NCI-H510A treated with DMSO at 0.1 percent for 48 hours (cell line): ENCODE measurements around the gene MTMR12.
"Not testable (repeated sequence)": the region's sequence is repeated elsewhere in the genome, so short reads cannot be mapped to it uniquely, and the experiment has no call there.

Experiments
- DNase-seq: peaks from one replicate; lab custom pipeline; 2025; lab: John Stamatoyannopoulos, UW

The MTMR12 gene

DNA sequence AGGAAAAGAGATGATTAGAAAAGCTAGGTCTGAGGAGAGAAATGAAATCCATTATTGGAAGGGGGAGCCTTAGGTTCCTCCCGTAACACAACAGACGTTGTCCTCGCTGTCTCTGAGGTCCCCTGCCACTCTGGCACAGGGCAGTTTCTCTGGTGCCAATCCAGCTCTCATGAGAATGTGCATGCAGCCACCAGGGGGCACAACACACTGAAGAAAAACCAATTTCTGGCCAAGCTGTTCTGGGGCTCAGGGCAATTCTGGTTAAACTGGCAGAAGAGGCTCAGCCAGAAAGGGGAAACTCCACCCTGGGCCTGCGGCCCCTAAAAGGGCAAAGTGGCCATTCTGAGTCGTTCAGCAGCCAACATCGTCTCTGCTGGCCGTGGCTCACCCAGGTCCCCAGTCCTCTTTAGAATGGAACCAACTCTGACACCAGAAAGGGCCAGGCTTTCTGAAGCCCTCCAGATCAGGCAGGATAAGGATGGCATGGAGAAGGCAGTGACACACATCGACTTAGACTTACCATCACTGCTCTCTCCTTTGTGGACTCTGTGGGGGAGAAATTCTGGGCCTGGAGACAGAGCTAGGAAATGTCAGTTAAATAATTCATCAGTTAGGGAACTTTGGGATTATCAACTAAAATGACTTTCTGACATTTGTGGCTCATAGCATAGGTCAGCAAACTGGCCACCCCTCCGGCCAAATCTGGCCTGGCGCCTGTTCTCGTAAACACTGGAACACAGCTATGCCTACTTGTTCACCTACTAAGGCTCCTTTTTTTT, 80.1 kb downstream of the MTMR12 start:
- peak; percentile 56 for DNase-seq

DNA sequence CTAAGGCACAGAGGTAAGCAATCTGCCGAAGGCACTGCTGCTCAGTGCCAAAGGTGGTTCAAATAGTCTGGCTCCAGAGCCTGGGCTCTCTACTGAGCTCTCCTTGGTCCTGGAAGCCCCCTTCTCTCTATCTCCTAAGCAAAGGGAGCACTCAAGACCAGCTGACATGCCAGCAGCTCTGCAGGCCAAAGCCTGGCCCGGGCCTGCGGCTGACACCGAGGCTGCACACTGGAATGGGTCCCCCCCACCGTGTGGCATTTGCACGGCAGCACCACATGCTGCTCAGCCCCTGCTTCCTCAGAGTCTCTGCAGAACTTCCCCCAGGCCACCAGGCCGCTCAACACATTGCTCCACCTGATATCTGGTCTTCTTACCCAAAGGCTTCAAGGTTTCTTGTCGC, 80.8 kb downstream of the MTMR12 start:
- no peak for DNase-seq

DNA sequence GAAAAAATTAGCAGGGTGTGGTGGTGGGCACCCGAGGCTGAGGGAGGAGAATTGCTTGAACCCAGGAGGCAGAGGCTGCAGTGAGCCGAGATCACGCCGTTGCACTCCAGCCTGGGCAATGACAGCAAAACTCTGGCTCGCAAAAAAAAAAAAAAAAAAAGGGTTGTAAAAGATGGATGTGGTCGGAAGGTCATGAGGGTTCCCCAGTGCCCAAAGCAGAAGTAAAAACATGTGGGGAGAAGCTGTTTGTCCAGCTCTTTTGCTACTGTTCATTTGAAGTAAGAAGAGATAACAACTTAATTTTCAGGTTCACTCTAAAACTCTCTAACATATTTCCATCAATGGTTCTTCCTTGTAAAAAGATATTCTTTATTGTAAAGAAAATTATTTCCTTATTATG, 81.5 kb downstream of the MTMR12 start:
- DNase-seq, result no peak

DNA sequence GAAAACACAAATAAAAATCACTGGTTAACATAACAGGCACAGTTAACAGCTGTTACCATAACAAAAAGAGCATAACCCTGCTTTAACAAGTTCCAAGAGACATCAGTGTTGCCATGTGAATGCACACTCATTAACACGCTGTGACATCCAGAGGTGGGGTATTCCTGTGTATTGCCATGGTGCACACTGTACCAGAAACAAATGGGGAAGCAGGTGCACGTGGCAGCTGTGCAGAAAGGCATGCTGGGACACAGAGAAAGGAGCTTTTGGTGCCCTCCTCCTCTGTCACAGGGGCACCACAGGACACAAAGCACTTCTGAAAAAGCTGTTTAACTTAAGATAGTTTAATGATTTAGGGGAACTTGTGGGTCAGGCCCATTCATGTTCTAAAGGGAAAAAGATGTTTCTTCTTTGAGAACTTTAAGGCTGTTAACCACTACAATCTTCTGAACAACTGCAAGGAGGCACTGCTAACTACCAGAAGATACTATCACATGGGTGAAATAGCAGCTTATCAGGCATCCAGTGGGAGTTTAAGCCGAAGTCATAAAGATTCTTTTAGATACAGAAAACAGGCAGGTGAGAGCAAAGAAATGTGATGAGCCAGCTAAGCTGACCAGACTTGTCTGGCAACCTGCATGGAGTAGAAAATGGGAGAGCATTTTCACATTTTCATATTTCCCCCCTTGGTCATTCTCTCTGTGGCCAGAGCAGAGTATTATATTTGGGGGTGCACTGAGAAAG, 82.2 kb downstream of the MTMR12 start:
- no peak for DNase-seq

DNA sequence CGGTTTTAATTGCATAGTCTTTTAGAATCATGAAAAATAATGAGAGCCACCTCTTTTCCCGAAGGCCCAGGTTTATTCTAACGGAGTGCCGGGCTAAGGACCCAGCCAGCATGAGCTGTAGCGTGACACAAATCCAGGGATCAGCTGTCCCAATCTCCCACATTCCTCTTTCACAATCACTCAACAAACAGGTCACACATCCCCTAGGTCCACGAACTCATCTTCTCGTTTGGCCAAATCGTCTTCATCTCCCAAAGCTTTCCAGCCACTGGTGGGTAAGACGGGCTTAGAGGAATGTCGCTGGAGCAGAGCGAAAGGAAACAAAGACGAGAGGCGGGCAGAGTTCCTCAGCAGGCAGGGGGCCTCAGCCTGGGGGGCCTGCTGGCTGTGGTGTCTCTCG, 83.2 kb downstream of the MTMR12 start:
- no peak for DNase-seq

DNA sequence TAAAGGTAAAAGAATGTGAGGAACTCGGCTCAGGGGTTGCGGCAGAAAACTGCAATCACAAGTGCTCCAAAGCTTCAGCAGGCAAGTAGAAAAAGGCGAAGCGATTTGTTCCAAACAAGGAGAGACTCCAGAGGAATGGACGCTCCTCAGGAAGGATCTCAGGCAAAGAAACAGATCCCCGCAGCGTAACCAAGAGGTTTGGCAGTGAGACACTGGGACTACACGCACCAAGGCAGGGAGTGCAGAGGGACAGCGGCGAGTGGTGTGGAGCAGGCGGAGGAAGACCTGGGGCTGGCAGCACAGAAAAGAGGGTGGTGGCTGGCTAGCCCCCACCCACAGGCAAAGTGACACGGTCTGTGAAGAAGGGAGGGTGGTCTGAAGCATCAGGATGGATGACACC, 83.9 kb downstream of the MTMR12 start:
- DNase-seq, result no peak

DNA sequence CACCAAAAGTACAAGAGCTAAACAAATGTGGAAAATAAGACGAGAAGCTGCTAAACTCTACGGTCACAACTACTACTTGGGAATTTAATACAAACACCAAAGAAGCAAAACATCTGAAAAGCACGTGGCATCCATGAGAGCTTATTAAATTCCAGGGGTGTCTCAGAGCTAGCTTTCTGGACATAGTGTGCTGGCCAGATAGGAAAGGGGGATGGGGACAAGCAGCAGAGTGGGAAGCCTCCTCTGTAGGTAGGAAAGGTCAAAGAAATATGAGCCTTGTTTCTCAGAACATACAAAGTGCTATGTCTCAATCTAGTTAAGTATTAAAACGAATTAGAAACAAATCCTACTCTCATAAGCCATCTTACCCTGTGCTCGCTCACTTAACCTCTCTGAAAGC, 87.3 kb downstream of the MTMR12 start:
- DNase-seq, result no peak

DNA sequence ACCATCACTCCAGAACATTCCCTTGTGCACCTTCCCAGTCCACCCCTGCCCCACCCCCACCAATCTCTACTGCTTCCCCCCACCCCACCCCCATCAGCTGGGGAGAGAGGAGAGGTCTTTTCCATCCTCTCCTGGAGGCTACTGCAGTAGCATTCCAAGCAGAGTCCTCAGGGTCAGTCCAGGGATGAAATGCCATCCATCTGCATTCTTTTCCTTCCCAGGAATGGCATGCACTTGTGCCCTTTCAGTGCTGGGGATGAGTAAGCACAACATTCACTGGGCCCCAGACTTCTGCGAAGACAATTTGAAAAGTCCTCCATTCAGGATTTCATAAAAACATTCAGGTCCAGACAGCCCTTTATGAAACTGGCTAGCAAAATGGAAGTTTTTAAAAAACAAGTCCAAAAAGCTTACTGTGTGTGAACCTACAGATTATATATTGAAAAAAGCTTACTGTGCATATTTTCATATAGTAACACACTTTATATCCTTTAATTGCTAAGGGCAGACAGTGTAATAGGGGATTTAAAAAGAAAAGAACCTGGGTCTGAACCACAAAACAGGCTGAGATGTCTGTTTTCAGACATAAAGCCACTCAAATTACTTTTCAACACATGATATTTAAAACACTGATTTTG, 88.6 kb downstream of the MTMR12 start:
- no peak for DNase-seq

DNA sequence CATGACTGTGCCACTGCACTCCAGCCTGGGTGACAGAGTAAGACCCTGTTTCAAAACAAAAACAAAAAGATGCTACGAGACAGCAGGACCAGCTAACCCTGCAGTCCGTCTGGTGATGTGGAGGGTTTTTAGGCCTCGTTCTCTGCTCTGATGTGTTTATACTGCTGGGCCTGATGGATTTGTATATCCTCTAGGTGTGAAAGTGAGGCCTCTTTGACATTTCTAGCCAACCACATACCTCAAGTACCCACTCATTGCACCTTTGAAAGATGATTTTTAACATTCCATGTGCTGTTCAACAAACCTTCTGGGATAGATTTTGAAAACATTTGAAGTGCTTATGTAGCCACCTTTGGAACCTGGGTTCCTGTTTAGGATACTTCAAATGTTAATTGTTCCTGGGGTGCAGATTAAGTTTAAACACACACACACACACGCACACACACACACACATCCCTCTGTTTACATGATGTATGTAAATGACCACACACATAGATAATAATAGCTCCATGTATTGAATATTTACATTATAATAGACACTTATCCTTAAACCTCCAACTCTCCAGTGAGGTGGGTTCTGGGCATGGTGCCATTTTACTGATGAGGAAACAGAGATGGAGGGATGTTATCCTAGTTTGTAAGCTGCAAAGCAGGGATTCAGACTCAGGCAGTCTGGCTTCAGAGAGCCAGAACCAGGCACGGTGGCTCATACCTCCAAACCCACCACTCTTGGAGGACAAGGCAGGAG, 89.8 kb downstream of the MTMR12 start:
- peak; percentile 29 for DNase-seq

DNA sequence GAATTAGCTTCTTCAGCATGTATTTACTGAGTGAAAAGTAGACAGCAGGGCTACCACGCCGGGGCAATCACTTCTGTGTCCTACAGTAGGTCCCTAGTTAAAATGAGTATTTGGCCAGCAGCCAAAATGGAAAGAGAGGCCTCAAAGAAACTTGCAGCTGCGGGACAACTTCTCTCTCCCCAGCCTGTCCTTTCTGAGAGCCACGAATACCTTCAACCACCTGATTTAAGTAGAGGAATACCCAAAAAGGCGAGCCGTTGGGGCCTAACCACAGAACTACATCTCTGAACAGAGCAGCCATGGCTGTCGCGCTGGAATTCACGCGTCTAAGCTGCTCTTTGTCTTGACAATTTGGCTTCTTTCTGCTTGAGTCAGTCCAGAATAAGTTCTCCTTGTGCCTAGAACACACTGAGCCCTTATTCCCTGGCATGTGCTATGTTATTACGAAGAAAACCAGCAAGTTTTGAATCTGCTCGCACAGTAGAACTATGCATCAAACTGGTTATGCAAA, 94.8 kb downstream of the MTMR12 start:
- peak; percentile 7 for DNase-seq

DNA sequence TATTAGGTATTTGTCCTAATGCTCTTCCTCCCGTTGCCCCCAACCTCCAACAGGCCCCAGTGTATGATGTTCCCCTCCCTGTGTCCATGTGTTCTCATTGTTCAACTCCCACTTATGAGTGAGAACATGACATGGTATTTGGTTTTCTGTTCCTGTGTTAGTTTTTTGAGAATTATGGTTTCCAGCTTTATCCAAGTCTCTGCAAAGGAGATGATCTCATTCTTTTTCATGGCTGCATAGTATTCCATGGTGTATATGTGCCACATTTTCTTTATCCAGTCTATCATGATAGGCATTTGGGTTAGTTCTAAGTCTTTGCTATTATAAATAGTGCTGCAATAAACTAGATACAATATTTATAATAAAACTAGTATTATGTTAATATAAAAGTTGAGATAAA, 98.4 kb downstream of the MTMR12 start:
- DNase-seq, result not testable (repeated sequence)

DNA sequence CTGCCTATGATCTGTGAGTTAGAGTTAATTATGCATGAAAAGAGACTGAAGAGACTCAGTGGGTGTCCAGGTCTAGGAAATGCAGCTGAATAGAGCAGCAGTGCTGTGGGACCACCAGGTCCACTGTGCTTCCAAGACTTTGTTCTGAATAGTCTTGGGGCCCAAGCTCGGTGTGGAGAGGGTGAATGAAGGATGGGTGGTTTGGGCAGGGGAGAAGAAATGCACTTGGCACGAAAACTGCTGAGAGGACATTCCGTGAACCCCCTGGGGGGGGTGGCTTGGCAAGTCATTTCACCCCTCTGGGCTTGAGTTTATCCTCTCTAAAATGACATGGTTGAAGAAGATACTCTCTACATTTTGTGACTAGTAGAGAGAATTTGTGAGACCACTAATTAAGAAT, 102.6 kb downstream of the MTMR12 start:
- no peak for DNase-seq

DNA sequence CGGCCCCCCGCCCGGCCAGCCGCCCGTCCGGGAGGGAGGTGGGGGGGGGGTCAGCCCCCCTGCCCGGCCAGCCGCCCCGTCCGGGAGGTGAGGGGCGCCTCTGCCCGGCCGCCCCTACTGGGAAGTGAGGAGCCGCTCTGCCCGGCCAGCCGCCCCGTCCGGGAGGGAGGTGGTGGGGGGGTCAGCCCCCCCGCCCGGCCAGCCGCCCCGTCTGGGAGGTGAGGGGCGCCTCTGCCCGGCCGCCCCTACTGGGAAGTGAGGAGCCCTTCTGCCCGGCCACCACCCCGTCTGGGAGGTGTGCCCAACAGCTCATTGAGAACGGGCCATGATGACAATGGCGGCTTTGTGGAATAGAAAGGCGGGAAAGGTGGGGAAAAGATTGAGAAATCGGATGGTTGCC, 103.9 kb downstream of the MTMR12 start:
- not testable (repeated sequence) for DNase-seq

DNA sequence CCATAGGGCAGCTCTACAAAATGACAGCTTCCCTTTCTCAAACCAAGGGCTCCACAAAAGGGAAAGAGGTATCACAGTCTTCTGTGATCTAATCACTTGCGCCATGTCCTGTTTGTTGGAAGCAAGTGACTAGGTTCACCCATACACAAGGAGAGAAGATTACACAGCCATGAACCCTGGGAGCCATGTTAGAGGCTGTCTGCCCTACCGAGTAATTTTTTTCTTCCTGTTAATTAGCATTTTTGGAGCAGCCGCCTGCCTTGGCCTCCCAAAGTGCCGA, 105.4 kb downstream of the MTMR12 start:
- DNase-seq, result no peak

DNA sequence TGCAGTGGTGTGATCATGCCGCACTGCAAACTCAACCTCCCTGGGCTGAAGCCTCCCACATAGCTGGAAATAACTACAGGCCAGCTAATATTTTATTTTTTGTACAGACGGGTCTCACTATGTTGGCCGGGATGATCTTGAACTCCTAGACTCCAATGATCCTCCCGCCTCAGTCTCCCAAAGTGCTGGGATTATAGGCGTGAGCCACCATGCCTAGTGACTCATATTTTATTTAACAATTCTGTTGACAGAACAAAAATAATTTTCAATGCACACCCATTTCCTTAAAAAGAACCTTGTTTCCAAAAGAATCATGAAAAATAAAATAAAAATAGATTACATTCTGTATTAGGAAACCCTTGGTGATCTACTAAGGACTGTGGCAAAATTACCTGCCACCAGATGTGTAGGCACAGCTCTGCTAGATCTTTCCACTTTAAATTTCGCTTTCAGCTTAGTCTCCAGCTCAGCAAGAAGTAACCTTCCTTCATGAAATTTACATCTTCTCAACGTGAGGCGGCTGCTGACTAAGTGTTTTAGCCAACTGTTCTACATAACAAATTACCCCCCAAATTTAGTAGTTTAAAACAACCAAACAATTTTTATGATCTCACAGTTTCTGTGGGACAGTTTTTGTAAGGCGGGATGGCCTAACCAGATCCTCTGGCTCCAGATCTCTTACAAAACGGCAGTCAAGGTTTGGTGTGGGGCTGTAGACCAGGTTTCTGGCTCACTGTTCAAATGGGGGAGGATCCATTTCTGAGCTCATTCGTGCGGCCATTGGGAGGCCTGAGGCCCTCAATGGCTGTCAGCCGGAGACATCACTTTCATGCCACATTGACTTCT, 106.0 kb downstream of the MTMR12 start:
- DNase-seq, result no peak

DNA sequence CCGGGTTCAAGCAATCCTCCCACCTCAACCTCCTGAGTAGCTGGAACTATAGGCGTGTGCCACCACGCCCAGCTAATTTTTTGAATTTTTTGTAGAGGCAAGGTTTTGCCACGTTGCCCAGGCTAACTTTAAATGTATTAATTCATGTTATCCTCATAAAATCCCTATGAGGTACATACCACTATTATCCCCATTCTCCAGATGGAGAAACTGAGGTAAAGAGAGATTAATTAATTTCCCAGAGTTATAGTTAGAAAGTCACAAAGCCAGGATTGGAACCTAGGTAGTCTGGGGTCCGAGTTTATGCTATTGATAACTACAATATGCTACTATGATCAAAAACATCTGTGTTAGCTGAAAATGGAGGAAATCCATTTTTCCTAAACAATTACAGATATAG, 106.7 kb downstream of the MTMR12 start:
- no peak for DNase-seq

DNA sequence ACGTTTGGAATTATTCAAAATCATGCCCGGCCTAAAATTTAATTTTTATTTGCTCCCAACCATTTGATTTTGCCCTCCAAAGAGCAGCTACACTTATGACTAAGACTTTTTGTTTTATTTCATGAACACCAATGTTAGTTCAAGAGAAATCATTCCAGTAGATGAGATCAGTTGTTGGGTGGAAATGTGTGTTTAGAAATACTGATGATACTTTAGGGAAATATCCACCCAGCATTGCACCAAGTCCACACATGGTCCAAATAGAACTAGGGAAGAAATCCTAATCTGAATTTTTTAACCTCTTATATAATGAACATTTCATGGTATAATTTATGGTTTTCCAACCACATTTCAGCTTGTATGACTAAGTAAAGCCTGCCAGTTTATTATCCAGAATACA, 110.3 kb downstream of the MTMR12 start:
- DNase-seq, result no peak

DNA sequence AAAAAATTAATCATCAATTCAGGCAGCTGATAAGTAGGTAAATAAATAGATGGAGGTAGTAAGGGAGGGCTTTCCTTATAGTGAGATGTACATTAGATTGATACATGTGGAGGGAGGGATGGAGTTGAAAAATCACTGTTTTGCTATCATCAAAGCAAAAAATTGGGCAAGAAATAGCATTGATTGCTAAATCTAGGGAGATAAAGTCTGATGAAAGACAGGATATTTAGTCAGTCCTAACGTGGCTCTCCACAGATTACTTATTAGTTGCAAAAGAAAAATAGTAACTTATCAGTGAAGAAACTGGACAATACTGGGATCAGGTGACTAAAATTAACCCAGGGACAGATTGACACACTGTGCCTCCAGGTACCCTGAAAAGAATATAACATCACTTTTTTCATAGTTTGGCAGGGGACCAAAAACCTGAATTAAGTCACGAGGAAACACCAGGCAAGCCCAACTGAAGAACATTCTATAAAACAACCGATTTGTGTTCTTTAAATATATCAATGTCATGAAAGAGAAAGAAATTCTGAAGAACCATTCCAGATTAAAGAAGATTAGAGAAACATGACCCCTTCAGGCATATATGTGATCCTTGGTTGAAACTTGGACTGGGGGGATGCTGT, 111.5 kb downstream of the MTMR12 start:
- DNase-seq, result no peak

DNA sequence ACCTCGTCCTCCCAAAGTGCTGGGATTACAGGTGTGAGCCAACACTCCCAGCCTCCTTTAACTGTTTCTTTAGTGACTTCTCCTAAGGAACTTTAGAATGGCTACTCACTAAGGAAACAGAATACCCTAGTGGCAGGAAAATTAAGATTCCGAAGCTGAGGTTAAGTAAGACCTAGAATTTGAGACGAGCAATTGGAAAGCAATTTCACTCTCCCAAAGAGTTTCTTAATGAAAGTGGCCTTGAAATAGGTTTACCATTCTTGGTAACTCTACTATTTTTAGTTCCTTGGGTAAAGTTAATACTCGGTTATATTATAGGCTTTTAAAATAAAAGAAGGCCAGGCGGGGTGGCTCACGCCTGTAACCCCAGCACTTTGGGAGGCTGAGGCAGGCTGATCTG, 115.7 kb downstream of the MTMR12 start:
- DNase-seq, result no peak

DNA sequence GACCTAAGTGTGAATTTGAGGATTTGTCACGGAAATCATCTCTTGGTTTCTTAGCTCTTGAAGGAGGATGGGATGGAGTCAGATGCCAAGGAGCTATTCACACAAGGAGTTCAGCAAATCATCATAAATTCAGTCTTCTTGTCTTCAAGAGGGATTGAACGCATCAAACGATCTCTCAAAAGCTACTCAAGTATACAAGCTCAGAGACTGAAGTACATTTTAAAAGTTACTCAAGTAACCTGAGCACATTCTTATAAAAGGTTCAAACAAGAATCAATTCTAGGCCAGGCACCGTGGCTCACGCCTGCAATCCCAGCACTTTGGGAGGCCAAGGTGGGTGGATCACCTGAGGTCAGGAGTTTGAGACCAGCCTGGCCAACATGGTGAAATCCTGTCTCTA, 117.5 kb downstream of the MTMR12 start:
- no peak for DNase-seq

DNA sequence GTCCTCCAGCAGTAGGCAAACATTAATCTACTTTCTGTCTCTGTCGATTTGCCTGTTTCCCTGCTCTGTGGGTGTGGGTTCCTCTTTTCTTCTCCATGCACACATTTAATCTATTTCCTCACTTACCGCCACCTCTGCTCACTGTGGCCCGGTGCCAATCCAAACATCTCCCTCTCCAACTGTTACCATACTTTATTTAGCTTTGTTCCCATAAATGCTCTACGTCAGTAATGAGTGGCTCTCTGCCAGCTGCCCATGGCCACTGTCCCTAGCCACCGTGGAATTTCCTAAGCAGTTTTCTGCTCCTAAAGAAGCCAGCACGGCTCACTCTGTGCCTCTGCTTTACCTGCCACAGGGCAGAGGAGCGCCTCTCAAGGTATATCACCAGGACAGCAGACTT, 119.1 kb downstream of the MTMR12 start:
- peak; percentile 97 for DNase-seq
